ENCODE results near the gene BAIAP2.

BAIAP2 gene

DNA sequence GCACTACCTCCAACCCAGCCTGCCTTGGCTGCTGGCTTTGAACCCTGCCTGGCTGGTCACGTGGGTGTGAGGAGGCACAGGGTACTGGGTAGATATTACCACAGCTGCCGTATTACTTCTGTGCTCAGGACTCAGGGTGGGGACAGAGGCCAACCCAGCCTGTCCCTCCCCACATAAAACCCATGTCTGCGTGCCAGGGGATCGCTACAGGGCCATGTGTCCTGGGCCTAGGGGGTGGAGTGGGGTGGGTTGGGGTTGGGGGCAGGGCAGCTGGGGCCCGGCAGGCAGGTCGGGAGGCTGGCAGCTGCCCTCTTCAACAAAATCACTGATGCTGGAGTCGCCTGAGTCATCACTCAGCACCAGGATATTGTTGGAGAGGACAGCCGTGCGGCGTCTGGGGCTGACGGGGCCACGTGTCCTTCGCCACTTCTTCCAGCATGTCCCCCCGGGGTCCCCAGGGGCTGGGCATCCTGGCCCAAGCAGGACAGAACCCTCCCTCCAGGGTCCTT, 90.7 kb downstream of the BAIAP2 start:
- no peak for DNase-seq (ENCODE audit: low read depth, low spot score)

DNA sequence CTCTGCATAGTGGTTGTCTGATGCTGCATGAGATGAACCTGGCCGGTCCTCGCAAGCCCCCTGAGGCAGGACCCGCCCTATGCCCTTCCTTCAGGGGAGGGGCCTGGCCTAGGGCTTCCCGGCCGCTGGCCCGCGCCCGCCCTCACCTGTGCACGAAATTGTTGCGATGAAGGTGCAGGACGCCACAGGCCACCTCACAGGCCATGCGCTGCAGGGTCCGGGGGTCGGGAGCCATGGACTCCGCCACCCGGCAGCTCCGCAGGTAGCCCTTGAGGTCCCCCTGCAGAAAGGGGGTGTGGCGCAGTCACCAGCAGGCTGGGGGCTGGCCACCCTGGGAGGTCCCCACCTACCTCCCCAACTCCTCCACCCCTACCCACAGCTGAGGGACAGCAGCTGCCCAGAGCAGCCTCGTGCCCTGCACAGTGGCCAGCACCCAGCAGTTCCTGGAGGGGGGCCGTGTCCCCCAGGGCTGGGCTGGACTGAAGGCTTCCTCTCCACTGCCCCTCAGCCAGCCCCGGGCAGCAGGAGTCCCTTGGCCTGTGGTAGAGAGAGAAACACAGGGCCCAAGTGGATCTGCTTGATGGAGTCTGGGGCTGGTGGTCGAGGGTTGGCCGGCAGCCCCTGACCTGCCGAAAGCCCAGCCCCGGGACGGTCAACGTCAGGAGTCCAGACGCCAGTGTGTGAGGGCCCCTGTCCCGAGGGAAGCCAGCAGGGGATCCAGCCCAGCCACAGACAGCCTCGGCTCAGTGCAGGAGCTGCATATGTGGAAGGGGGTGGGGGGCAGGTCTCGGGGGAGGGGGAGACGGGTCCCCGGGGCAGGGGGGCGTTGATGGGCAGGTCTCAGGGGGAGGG, 91.6 kb downstream of the BAIAP2 start:
- DNase-seq (ENCODE audit: low read depth, low spot score) = no peak

DNA sequence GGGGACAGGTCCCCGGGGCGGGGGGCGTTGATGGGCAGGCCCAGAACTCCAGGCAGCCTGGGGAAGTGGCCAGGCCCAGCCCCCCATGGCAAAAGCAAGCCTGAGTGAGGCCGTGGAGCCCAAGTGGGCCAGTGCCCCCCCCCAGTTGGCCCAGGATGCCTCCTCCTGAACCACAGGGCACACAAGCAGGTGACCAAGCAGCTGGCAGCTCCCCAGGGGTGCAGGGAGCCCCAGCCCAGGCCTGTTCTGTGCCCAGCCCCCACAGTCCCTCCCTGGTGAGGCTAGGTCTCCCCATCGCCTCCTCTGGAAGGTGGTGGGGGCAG, 92.1 kb downstream of the BAIAP2 start:
- DNase-seq (ENCODE audit: low read depth, low spot score) = no peak

DNA sequence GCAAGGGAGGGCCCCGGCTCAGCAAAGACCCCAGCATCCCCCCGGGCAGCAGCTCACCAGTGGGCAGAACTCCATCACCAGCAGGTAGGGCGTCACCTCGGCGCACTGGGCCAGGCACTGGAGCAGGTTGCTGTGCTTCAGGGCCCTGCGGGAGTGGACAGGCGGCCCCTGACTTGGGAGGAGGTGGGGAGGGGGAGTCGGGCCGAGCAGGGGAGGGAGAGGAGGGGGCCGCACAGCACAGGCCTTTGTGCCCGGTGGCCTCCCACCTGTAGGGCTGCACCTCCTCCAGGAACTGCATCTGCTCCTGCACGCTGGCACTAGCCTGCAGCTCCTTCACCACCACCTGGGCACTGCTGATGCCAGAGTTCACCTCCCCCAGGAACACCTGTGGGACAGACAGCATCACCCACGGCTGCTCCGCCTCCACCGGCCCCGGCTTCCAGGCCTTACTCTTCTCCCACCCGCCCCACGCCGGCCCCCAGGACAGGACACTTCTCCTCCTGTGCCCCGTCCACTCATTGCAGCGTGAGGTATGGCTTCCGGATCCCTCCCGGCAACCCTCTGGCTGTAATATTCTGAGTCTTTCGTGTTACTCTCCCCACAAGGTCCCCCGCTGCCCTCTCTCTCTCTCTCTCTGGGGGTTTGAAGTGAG, 92.7 kb downstream of the BAIAP2 start:
- no peak for DNase-seq (ENCODE audit: low read depth, low spot score)

DNA sequence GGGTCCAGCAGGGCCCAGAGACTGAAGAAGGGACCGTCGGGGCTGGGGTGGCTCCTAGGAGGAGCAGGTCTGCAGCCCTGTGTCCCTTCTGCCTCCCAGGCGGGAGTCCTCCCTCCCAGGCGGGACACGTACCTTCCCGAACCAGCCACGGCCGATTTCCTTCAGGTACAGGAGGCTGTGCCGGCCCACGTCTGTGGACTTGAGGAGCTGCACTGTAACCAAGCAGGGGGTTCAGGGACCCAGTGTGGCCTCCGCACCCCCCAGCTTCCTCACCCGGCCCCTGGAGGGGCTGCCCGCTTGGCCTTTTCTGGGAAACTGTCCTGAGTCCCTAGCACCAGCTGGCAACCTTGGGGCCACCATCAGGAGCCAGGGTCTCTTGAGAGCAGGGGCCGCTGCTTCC, 93.4 kb downstream of the BAIAP2 start:
- no peak for DNase-seq (ENCODE audit: low read depth, low spot score)

DNA sequence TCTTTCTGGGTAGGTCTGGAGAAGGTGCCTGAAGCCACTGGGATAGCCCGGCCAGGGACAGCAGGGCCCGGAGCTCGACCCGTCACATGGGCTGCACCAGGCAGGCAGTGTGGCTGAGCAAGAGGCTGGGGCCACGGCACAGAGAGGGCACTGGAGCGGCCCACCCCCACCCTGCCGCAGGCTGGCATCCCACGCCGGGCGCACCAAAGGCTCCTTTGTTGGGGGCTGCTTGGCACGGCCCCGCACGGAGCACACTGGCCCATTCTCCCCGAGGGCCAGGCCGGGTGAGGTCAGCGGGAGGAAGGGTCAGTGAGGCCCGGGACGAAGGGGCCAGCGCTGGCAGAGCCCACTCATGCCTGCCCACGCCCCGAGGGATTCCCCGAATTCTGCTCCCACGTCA, 93.8 kb downstream of the BAIAP2 start:
- no peak for DNase-seq (ENCODE audit: low read depth, low spot score)

DNA sequence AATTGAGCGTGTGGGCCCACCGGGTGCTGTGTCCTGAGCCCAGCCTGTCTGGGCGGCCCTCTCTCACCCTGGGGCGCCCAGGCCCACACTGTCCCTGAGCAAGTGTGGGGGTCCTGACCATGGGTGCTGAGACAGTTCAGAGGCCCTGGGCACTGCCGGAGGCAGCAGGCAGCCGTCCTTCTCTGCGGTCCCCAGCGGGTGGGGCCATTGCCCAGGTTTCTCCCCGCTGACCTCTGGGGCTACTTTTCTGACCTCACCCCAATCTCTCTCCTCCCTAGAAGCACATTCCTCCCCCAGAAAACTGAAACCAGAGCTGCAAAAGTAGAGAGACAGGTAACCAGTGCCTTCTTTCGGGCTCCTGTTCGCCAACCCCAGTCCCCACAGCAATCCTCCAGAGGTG, 94.3 kb downstream of the BAIAP2 start:
- DNase-seq (ENCODE audit: low read depth, low spot score) = no peak

DNA sequence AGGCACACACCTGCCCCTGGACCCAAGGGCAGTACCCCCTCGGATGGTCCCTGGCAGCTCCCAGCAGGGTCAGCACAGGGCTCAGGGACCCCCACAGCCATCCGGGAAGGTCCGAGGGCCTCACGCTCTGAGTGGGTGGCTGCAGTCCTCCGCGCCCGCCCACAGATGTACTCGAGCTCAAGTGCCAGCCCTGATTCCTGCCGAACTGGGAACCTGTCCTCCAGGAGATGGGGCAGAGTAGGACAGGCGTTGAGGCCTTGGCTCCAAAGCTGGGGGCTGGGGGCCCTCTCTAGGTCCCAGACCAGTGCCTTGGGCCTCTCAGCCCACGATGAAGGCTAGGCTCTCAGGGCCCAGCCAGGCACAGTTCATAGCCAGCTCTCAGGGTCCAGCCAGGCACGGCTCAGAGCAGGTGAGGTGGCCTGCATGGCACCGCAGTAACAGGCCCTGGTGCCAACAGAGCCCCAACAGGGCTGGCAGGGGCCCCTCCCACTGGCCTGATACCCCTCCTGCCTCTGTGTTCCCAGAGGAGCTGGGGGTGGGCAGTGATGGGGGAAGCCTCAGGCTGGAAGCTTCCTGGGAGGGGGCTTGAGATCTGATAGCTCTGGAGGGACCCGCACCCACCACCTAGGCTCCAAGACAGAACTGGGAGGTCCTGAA, 94.9 kb downstream of the BAIAP2 start:
- no peak for DNase-seq (ENCODE audit: low read depth, low spot score)

DNA sequence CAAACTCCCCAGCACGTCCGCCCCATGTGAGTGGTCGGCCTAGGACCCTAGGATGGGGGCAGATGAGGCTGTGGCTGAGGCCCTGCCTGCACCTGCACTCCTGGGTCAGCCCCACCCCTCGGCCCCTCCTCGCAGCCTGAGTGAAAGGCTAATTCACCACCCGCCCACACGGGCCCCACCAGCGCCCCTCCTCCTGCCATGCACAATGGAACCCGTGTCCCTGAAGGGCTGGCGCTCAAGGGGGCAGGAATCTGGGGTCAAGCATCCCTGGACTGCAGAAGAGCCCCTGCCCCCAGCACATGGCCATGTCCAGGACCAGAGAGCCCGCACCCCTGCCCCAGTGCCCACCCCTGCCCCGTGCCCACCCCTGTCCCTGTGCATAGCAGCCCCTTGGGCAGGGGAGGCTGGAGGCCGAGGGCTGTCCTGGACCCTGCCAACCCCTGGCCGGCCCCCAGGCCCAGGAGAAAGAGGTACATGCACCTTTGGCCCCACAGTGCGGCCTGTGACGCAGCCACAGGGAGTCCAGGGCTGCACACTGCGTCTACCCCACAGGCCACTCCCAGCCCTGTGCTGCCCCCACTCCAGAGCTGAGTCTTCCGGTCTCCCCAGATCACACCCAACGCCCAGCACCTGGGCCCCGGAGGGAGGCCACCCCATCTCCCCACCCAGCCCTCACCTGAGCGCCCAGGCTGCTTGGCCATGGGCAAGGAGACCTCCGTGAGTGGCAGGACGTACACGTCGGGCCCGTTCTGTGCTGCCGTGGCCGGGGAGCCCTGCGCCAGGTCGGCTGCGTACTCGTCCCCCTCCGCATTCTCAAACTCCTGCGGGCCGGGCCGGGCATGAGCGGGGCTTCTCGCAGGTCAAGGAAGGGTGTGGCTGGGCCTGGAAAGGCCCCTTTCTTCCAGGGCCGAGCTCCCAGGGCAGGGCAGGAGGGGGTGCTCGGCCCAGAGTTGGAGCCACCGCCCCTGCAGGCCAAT, 95.7 kb downstream of the BAIAP2 start:
- no peak for DNase-seq (ENCODE audit: low read depth, low spot score)

DNA sequence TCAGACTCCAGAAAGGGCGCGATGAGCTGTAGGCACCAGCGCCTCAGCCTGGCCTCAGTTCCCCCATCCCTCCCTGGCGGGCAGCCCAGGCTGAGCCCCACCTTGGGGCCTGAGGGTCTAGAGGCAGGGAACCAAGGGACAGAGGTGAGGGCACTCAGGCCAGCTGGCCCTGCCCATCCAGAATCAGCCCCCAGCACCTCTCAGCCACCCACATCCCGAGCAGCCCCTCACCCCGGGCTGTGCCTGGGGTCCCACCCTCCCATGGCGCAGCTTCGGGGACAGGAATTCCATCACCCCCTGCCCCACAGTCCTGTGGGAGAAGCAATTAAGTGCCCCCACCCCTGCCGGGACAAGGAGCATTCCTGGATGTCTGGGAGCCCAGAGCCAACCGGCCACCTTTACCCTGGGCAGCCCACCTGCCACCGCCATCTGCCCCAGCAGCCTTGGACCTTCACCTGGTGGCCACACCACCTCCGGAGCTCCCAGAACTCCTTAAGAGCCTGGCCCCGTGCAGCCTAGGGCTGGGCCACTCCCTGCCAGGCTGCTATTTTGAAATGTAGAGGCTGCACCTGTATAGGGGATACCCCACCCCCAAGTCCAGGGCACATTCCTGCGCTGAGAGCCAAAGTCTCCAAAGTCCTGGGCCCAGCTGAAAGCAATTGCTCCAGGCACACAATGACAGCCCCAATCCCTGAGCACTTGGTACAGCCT, 96.7 kb downstream of the BAIAP2 start:
- no peak for DNase-seq (ENCODE audit: low read depth, low spot score)

DNA sequence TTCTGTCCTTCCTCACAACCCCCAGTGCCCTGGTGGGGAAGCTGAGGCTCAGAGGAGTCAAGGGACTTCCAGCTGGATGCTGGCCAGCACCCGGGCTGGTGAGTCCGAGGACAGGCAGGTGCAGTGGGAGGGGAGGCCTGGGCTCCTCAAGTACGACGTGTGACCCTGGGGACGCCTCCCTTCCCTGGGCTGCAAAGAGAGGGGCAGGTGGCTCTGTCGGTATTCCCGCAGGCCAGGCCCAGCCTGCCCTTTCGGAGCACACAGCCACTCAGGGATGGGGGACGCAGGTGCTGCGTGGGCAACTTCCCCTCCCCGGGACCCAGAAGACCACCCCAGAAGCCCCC, 97.2 kb downstream of the BAIAP2 start:
- no peak for DNase-seq (ENCODE audit: low read depth, low spot score)

DNA sequence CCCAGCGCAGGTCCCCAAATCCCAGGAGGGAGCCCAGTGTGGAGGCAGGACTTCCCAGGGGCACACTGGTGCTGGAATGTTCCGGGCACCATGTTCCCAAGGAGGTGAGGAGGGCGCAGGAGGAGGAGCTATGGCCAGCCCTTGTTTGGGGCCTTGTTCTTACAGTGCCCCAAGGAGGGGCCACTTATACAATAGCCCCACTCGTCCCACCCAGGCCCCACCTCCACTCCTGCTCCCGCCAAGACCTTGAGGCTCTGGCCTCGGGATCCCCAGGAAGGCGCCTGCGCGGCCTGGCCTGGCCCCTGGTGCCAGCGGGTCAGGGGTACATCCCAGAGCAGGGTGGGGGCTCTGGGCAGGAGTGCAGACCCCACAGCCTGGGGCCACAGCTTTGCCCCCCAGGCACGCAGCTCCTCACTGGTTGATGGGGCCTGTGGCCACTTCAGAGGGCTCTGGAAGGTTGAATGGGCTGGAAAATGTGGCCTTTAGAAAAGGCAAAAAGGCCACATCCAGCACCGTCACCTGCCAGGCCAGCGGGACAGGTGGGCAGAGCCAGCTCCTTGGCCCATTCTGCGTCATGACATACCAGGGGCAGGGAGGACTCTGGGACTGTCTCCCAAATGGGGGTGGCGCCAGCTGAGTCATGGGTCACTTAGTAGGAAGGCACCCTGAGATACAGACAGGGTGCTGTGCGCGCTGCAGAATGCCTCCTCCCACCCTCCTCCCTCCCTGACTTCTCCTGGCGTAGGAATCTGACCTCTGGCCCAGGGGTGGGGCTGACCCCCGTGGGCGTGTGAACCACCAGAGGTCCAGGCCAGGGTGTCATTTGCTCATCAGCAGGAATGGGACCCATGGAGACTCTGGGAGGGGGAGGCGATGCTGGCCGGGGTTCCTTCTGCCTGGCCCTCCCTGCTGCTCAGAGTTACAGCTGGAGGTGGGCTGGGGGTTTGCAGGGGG, 98.1 kb downstream of the BAIAP2 start:
- no peak for DNase-seq (ENCODE audit: low read depth, low spot score)

DNA sequence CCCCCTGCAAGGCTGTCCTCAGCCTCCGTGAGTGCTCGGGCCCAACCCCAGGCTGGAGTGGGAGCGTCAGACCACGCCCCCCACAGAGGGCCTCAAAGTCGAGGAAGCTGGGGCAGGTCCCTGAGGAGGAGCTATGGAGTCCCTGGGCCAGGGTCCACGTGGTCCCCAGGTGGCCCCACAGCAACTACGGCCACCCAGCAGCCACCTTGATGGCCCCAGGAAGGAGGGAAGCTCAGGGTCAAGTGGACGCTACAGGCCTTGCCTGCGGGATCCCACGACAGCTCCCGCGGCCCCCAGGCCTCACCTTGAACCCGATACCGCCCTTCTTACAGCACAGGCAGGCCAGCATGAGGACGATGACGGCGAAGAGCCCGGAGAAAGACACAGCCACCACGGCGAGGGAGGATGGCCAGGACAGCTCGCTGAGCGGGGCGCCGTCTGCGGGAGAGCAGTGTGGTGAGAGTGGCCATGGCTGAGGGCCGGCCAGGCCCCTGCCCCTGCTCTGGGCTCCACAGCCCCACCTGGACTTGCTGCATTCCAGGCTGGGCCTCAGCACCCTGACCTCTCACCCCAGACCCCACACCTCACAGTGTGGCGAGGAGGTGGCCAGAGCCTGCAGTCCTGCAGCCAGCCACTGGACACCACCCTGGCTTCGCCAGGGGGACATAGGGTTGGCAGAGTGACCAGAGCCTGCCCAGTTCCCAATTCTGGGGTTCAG, 99.3 kb downstream of the BAIAP2 start:
- DNase-seq (ENCODE audit: low read depth, low spot score) = no peak

DNA sequence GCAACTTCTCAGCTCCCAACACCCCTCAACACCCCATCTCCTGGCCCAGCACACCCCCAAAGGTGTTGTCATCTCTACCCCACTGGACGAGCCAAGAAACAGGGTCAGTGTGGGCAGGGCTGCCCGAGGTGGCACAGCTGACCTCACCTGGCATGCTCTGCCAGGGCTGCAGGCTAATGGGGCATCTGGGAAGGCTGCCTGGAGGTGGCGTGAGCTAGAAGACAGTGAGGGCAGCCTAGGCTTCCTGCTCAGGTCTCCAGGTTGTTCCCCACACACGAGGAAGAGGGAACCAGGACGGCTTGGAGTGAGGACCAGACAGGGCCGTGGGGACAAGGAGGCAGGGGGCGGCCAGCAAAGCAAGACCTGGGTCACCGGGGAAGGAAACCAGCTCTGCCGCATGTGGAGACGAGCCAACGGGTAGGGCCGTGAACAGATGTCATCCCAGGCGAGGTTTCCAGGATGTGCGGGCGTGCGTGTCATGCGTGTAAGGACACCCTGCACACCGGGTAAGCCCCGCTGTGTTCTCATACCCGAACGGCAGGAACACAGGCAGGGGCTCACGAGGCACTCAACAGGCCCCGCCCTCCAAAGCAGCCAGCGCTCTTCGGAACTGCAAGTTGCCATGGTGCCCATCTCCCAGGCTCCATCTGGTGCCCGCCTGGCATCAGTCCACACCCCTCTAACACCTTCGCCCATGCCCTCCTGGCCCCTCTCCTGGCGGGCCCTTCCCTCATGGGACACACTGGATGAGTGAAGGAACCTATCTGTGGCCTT, 100.7 kb downstream of the BAIAP2 start:
- no peak for DNase-seq (ENCODE audit: low read depth, low spot score)

DNA sequence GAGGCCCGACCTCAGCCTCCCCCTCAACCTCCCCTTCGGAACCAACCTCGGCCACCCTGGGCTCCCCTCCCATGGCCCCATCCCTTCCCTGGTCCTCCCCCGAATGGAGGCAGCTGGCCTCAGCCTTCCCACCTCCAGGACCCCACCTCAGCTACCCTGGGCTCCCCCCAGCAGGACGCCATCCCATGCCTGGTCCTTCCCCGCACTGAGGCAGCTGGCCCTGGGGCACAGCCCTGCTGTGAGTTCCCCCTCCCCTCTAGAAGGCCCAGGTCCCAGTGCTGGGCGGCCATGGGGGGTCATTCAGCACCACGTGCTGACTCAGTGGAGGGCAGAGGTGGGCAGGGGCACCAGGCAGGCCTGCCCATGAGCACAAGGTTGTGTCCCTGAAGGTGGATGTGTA, 101.4 kb downstream of the BAIAP2 start:
- no peak for DNase-seq (ENCODE audit: low read depth, low spot score)

DNA sequence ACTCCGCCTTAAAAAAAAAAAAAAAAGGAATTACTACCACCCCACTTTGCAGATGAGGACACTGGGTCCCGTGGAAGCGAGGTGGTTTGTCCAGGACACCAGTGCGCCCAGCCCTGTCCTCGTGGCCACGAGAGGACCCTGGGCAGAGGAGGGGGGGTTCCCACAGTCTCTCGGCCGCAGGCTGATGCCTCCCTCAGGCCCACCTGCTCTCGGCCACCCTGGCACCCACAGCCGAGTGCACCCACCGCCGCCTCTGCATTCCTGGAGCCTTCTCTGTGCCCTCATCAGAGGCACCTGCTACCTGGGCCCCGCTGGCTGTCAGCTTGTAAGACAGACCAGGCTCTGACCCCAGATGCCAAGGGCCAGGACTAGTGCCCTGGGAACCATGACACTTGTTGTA, 102.3 kb downstream of the BAIAP2 start:
- DNase-seq (ENCODE audit: low read depth, low spot score) = no peak

DNA sequence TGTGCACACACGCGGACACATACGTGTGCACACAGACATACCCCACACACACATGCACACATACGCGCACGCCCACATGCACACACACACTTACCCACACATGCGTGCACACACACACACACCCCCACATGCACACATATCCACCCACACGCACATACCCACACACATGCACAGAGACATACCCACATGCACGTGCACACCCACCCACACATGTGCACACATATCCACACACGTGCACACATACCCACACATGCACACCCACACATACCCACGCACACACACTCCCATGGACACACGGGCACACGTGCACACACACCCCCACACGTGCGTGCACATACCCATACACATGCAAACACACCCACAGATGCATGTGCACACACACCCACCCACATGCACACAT, 103.1 kb downstream of the BAIAP2 start:
- DNase-seq (ENCODE audit: low read depth, low spot score) = no peak

DNA sequence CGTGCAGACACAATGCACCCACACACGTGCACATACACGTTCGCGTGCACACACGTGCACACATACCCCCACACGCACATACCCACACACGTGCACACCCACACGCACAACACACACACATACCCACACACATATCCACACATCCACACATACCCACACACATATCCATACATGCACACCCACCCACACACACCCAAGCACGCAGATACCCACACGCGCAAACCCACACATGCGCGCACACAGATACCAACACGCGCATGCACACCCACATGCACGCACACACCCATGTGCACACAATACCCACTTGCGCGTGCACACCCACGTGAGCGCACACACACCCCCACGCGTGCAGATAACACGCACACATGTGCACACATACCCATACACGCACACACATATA, 103.5 kb downstream of the BAIAP2 start:
- DNase-seq (ENCODE audit: low read depth, low spot score) = no peak
